Left lung (tissue), 10 donors: ENCODE measurements around the gene PTPN6. TPM values are rescaled to one million over a fixed set of nuclear protein-coding genes. Genes with fewer than 3 reads are reported as not detected.

Experiments
- ATAC-seq: fragments of 200-7000 bp; cut with Tn5 transposase; one replicate; pipeline ENCODE4 v1.9.1; 2020; ENCODE audit warnings: moderate library complexity
- DNase-seq, 4 donors: peaks; one replicate each; pipeline ENCODE4 v3.0.0-alpha.2; 2013 to 2020
- H3K27ac ChIP-seq, 2 donors: fragments of 200-600 bp; sonication (generic) in 1 of 2; one replicate each; pipeline versions ENCODE4 v1.5.0 to v1.8.0; 2020 to 2021
- H3K27me3 ChIP-seq, 2 donors: fragments of 200-600 bp; sonication (generic) in 1 of 2; one replicate each; pipeline versions ENCODE4 v1.5.0 to v1.8.0; 2020 to 2021
- H3K36me3 ChIP-seq, 2 donors: fragments of 200-600 bp; sonication (generic) in 1 of 2; one replicate each; pipeline versions ENCODE4 v1.5.0 to v1.8.0; 2020 to 2021
- H3K4me1 ChIP-seq, 2 donors: fragments of 200-600 bp; one replicate each; pipeline ENCODE4 v1.8.0; 2021
- H3K4me3 ChIP-seq, 2 donors: fragments of 200-600 bp; sonication (generic) in 1 of 2; one replicate each; pipeline versions ENCODE4 v1.5.0 to v1.8.0; 2020 to 2021; ENCODE audit warnings: mild to moderate bottlenecking in 1 of 2
- H3K9me3 ChIP-seq, 2 donors: fragments of 200-600 bp; sonication (generic) in 1 of 2; one replicate each; pipeline versions ENCODE4 v1.5.0 to v1.8.0; 2020 to 2021
- intact Hi-C, 2 donors: fragments of 100-400 bp; cut with DNase I; formaldehyde crosslinking; loops; one replicate each; pipeline versions ENCODE4 v1.11.2 to v1.14.2; 2022
- polyA plus RNA-seq, 6 donors: library from polyadenylated mRNA; unstranded; fragments of 120-200 nt; gene quantifications; one replicate each; pipeline ENCODE4 v1.2.1, GENCODE V29; 2013; ENCODE audit not compliant: insufficient read length in 6 of 6
- total RNA-seq, 2 donors: library from RNA; stranded (reverse); fragmentation: NEBNext Ultra II Directional; extraction: Animal tissue kit (Norgen Biotek cat#: 25700); gene quantifications; one replicate each; pipeline ENCODE4 v1.2.1, GENCODE V29; 2021
- TF ChIP-seq, protein P1 (sequence below), 2 donors: fragments of 200-600 bp; sonication (generic) in 1 of 2; IDR thresholded peaks; one replicate each; pipeline versions ENCODE4 v1.5.0 to v1.8.0; 2021; ENCODE audit warnings: antibody characterized with exemption in 2 of 2
- donor health status: DM: no; HTN: yes; CAD: no.
- donor health status: DM: no; HTN: no; CAD: no.

PTPN6 gene
- total and polyA plus RNA-seq, 8 donors: 17.4 to 145 (median 19.6) TPM

DNA sequence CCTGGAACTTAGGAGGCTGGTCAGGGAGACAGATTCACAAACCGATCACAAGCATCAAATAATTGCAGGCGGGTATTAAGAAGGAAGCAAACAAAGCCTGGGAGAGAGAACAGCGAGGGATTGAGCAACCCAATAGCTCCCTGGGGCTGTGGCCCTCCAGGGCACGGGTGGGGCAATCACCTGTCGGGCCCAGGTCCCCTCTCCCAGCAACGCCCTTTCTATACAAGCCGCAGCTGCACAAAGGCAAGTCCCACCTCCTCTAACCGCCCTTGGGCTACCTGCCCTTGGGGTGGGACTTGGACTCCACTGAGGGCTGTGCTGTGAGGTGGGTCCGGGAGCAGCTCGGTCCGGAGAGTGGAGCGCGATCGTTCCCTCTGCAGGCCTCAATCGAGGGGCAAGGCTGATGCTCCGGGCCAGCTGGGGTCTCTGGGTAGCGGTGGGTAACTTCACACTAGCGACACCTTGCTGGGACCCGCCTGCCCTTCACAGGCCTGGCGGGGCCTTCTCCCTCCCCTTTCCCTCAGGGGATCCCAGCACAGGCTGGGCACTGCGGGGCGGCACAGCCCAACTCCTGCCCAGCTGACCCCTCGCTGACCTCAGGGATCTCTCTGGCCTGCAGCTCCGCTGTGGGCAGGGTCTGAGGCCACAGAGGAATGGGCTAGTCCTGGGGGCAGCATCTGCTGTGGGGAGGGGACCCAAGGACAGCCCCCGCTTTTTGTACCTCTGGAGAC lies 11.3 kb downstream of the PTPN6 start:
- Histone ChIP-seq H3K27me3 (no peaks in the 10 kb centered on the region), H3K9me3 (no peaks in the 10 kb centered on the region), H3K4me3 (peak overlapping the region; percentile 33 to 47), H3K36me3 (peaks cover 3 to 57% of the 10 kb centered on the region in 2 donors), H3K4me1 (peaks cover 31 to 88% of the 10 kb centered on the region in 2 donors), H3K27ac (peak overlapping the region; percentile 83 to 93)
- peak; percentile 74 for ATAC-seq
- intact Hi-C loops: no loop called here
- peak in 2 of 4 donors; percentile 81 to 85 for DNase-seq
- TF ChIP-seq, protein P1, sequence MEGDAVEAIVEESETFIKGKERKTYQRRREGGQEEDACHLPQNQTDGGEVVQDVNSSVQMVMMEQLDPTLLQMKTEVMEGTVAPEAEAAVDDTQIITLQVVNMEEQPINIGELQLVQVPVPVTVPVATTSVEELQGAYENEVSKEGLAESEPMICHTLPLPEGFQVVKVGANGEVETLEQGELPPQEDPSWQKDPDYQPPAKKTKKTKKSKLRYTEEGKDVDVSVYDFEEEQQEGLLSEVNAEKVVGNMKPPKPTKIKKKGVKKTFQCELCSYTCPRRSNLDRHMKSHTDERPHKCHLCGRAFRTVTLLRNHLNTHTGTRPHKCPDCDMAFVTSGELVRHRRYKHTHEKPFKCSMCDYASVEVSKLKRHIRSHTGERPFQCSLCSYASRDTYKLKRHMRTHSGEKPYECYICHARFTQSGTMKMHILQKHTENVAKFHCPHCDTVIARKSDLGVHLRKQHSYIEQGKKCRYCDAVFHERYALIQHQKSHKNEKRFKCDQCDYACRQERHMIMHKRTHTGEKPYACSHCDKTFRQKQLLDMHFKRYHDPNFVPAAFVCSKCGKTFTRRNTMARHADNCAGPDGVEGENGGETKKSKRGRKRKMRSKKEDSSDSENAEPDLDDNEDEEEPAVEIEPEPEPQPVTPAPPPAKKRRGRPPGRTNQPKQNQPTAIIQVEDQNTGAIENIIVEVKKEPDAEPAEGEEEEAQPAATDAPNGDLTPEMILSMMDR (IDR thresholded peaks at IDR 0.05): no peak

DNA sequence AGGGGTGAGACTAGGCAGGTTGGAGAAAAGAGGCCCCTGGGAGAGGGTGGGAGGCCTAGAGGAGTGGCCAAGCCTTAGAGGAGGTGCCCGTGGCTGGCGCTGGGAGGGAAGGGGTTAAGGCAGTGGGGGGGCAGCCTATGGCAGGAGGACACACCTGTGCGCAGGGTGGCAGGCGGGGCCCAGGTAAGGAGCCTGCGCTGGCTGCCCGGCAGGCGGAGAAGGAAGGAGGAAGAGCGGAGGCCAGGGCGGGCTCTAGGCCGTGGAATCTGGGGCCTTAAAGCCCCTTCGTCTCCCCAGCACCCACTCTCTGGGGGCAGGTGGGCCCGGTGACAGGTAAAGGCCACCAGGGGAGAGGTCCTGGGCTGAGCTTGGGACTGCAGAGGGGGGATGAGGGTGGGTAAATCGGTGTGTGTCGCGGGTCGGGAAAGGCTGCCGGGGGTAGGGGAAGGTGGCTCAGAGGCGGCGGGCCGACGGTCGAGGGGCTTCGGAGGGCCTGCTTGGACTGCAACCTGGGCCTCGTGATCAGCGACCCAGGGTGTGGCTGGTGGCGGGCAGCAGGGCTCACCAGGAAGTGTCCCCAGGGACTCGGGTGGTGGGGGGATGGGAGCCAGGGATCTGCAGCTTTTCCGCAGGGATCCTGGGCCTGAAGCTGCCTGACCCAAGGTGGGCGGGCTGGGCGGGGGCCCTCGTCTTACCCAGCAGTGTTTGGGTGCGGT lies 12.0 kb downstream of the PTPN6 start:
- peaks cover 3 to 57% of the 10 kb centered on the region in 2 donors for H3K36me3 ChIP-seq
- H3K9me3 ChIP-seq: no peaks in the 10 kb centered on the region
- TF ChIP-seq, protein P1 (IDR thresholded peaks at IDR 0.05): peak in 1 of 2 donors; percentile 17
- peak overlapping the region; percentile 83 to 93 for H3K27ac ChIP-seq
- H3K27me3 ChIP-seq: no peaks in the 10 kb centered on the region
- intact Hi-C loops: no loop called here
- ATAC-seq (peak; percentile 78), DNase-seq (peak in 3 of 4 donors; percentile 84 to 91 (median 87))
- H3K4me3 ChIP-seq: peak overlapping the region; percentile 33 to 47
- peaks cover 31 to 86% of the 10 kb centered on the region in 2 donors for H3K4me1 ChIP-seq

- H3K4me1 ChIP-seq: peaks cover 35 to 86% of the 10 kb centered on the region in 2 donors
- H3K4me3 ChIP-seq: peak overlapping the region; percentile 33 to 47
- no peaks in the 10 kb centered on the region for H3K27me3 ChIP-seq
- TF ChIP-seq, protein P1 (IDR thresholded peaks at IDR 0.05): no peak
- peaks cover 3 to 60% of the 10 kb centered on the region in 2 donors for H3K36me3 ChIP-seq
- H3K27ac ChIP-seq: peak overlapping the region; percentile 83 to 93
- ATAC-seq (no peak), DNase-seq (no peak)
- H3K9me3 ChIP-seq: no peaks in the 10 kb centered on the region
- intact Hi-C loops: no loop called here
These were observed 12.7 kb downstream of the PTPN6 start for GRCh38 chr12:6963791-6964413.

DNA sequence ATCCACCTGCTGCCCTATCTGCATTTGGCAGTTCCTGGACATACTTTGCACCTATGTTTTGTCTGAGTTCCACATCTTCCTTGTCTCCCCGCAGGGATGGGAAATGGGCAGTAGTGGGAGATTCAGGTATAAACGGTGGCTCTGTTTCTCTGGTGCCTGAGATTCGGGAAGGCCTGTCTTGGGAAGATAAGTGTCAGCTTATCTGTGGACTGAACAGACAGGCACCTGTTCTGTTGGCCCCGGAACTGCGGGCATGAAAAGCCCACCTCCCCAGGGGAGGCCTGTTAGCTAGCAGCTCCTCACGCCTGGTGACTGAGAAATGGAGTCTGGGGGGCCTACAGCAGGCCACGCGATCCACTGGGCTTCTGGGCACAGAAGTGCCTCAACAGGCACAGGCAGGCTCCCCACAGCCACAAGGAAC lies 13.5 kb downstream of the PTPN6 start:
- ATAC-seq (no peak), DNase-seq (no peak)
- TF ChIP-seq, protein P1 (IDR thresholded peaks at IDR 0.05): no peak
- no peaks in the 10 kb centered on the region for H3K27me3 ChIP-seq
- H3K9me3 ChIP-seq: no peaks in the 10 kb centered on the region
- H3K4me1 ChIP-seq: peaks cover 42 to 86% of the 10 kb centered on the region in 2 donors
- H3K27ac ChIP-seq: peak overlapping the region; percentile 83 to 93
- intact Hi-C loops: no loop called here
- peaks cover 3 to 58% of the 10 kb centered on the region in 2 donors for H3K36me3 ChIP-seq
- peak overlapping the region; percentile 9 to 47 for H3K4me3 ChIP-seq
